Measurements from ENCODE around the gene GRAMD1A.
A peak's percentile ranks its signal among the peaks of the same experiment; 100 is the strongest.

GRAMD1A gene

GRCh38 chr19:35034588-35035382, 34.7 kb downstream of the GRAMD1A start:
- Histone ChIP-seq H3K27ac (ENCODE audit: low read length) (no peak overlapping the region), H3K9me3 (ENCODE audit: insufficient read depth, low read depth, low read length) (no peaks in the 10 kb centered on the region), H3K36me3 (ENCODE audit: insufficient read depth, low read depth, low read length) (no peaks in the 10 kb centered on the region; the same call in 1 of the 2 replicates), H3K4me3 (ENCODE audit: low read length) (no peak overlapping the region), H3K27me3 (ENCODE audit: insufficient read depth, low read length) (peaks cover 35% of the 10 kb centered on the region), H3K4me1 (ENCODE audit: insufficient read depth, low read length) (peaks cover 4% of the 10 kb centered on the region; the same call in 1 of the 2 replicates), H3K9ac (ENCODE audit: low read depth, low read length) (no peak overlapping the region)

- Histone ChIP-seq H3K4me3 (ENCODE audit: low read length) (no peak overlapping the region), H3K4me1 (ENCODE audit: insufficient read depth, low read length) (peaks cover 16% of the 10 kb centered on the region; the same call in 1 of the 2 replicates), H3K27ac (ENCODE audit: low read length) (no peak overlapping the region), H3K36me3 (ENCODE audit: insufficient read depth, low read depth, low read length) (no peaks in the 10 kb centered on the region; the same call in 1 of the 2 replicates), H3K9ac (ENCODE audit: low read depth, low read length) (no peak overlapping the region), H3K9me3 (ENCODE audit: insufficient read depth, low read depth, low read length) (no peaks in the 10 kb centered on the region), H3K27me3 (ENCODE audit: insufficient read depth, low read length) (peaks cover 10% of the 10 kb centered on the region; the same call in 1 of the 2 replicates)
These were observed 37.8 kb downstream of the GRAMD1A start for GRCh38 chr19:35037716-35038622.

GRCh38 chr19:35038623-35039512, 38.7 kb downstream of the GRAMD1A start:
- H3K27me3 ChIP-seq (ENCODE audit: insufficient read depth, low read length), result 0 out of 2 replicates have a peak, but pooled peaks cover 1% of the 10 kb centered on the region
- peaks cover 16% of the 10 kb centered on the region; the same call in 1 of the 2 replicates for H3K4me1 ChIP-seq (ENCODE audit: insufficient read depth, low read length)
- H3K9me3 ChIP-seq (ENCODE audit: insufficient read depth, low read depth, low read length), result no peaks in the 10 kb centered on the region
- H3K36me3 ChIP-seq (ENCODE audit: insufficient read depth, low read depth, low read length), result no peaks in the 10 kb centered on the region; the same call in 1 of the 2 replicates
- no peak overlapping the region for H3K4me3 ChIP-seq (ENCODE audit: low read length)
- no peak overlapping the region for H3K27ac ChIP-seq (ENCODE audit: low read length)
- H3K9ac ChIP-seq (ENCODE audit: low read depth, low read length), result peak overlapping the region; percentile 27; the same call in 1 of the 2 replicates

GRCh38 chr19:35039881-35040825, 40.0 kb downstream of the GRAMD1A start:
- Histone ChIP-seq H3K4me3 (ENCODE audit: low read length) (peak overlapping the region; percentile 65; the same call in 1 of the 2 replicates), H3K27ac (ENCODE audit: low read length) (peak overlapping the region; percentile 42), H3K36me3 (ENCODE audit: insufficient read depth, low read depth, low read length) (no peaks in the 10 kb centered on the region), H3K9me3 (ENCODE audit: insufficient read depth, low read depth, low read length) (no peaks in the 10 kb centered on the region), H3K27me3 (ENCODE audit: insufficient read depth, low read length) (no peaks in the 10 kb centered on the region), H3K9ac (ENCODE audit: low read depth, low read length) (peak overlapping the region; percentile 70; the same call in 1 of the 2 replicates), H3K4me1 (ENCODE audit: insufficient read depth, low read length) (peaks cover 16% of the 10 kb centered on the region; the same call in 1 of the 2 replicates)

GRCh38 chr19:35040826-35041547, 40.9 kb downstream of the GRAMD1A start:
- Histone ChIP-seq H3K4me3 (ENCODE audit: low read length) (peak overlapping the region; percentile 65; the same call in 1 of the 2 replicates), H3K9me3 (ENCODE audit: insufficient read depth, low read depth, low read length) (no peaks in the 10 kb centered on the region), H3K27me3 (ENCODE audit: insufficient read depth, low read length) (no peaks in the 10 kb centered on the region), H3K9ac (ENCODE audit: low read depth, low read length) (peak overlapping the region; percentile 70; the same call in 1 of the 2 replicates), H3K4me1 (ENCODE audit: insufficient read depth, low read length) (peaks cover 18% of the 10 kb centered on the region; the same call in 1 of the 2 replicates), H3K36me3 (ENCODE audit: insufficient read depth, low read depth, low read length) (no peaks in the 10 kb centered on the region), H3K27ac (ENCODE audit: low read length) (peak overlapping the region; percentile 42)

GRCh38 chr19:35041548-35042055, 41.5 kb downstream of the GRAMD1A start, which contains the start of gene HPN:
HPN (plus strand) TSS chr19:35041721; CDS start chr19:35042507, 786 bp downstream.
- H3K4me1 ChIP-seq (ENCODE audit: insufficient read depth, low read length), result peaks cover 18% of the 10 kb centered on the region; the same call in 1 of the 2 replicates
- peak within 1 kb of the TSS; percentile 80; the same call in 1 of the 2 replicates for H3K9ac ChIP-seq (ENCODE audit: low read depth, low read length)

GRCh38 chr19:35042056-35042730, 42.1 kb downstream of the GRAMD1A start:
- Histone ChIP-seq H3K9ac (ENCODE audit: low read depth, low read length) (peak overlapping the region; percentile 80; the same call in 1 of the 2 replicates), H3K27ac (ENCODE audit: low read length) (peak overlapping the region; percentile 82), H3K36me3 (ENCODE audit: insufficient read depth, low read depth, low read length) (no peaks in the 10 kb centered on the region), H3K27me3 (ENCODE audit: insufficient read depth, low read length) (no peaks in the 10 kb centered on the region), H3K4me1 (ENCODE audit: insufficient read depth, low read length) (peaks cover 18% of the 10 kb centered on the region; the same call in 1 of the 2 replicates), H3K4me3 (ENCODE audit: low read length) (peak overlapping the region; percentile 70), H3K9me3 (ENCODE audit: insufficient read depth, low read depth, low read length) (no peaks in the 10 kb centered on the region)

More at GRCh38 chr19:35041548-35042055, 41.5 kb downstream of the GRAMD1A start, which contains the start of gene HPN:
- Histone ChIP-seq H3K27me3 (ENCODE audit: insufficient read depth, low read length) (no peaks in the 10 kb centered on the region), H3K36me3 (ENCODE audit: insufficient read depth, low read depth, low read length) (no peaks in the 10 kb centered on the region), H3K9me3 (ENCODE audit: insufficient read depth, low read depth, low read length) (no peaks in the 10 kb centered on the region), H3K4me3 (ENCODE audit: low read length) (peak within 1 kb of the TSS; percentile 70), H3K27ac (ENCODE audit: low read length) (peak within 1 kb of the TSS; percentile 82)

GRCh38 chr19:35042954-35043604, 43.0 kb downstream of the GRAMD1A start:
- H3K9ac ChIP-seq (ENCODE audit: low read depth, low read length), result no peak overlapping the region
- no peak overlapping the region for H3K4me3 ChIP-seq (ENCODE audit: low read length)
- no peaks in the 10 kb centered on the region for H3K27me3 ChIP-seq (ENCODE audit: insufficient read depth, low read length)
- no peaks in the 10 kb centered on the region for H3K36me3 ChIP-seq (ENCODE audit: insufficient read depth, low read depth, low read length)
- no peak overlapping the region for H3K27ac ChIP-seq (ENCODE audit: low read length)
- peaks cover 18% of the 10 kb centered on the region; the same call in 1 of the 2 replicates for H3K4me1 ChIP-seq (ENCODE audit: insufficient read depth, low read length)
- no peaks in the 10 kb centered on the region for H3K9me3 ChIP-seq (ENCODE audit: insufficient read depth, low read depth, low read length)

Data from iPS-20b (cell line).